HFF-Myc (cell line): ENCODE results near the gene CNNM3.

ENCODE experiments used
- DNase-seq: peaks from one replicate; pipeline ENCODE4 v3.0.0-alpha.2; 2011; ENCODE audit warnings: low read depth; ENCODE audit errors: extremely low read depth
- H3K4me3 ChIP-seq: replicated peaks from 2 replicates; pipeline ENCODE4 v1.5.1; 2011; ENCODE audit warnings: low read depth, mild to moderate bottlenecking, control low read depth, low read length
- CTCF ChIP-seq: IDR thresholded peaks from 2 replicates; pipeline ENCODE4 v1.5.1; 2012; ENCODE audit warnings: mild to moderate bottlenecking, low read depth, low read length, control low read depth; ENCODE audit errors: missing control alignments

Gene CNNM3

GRCh38 chr2:96826546-96827278 is 10.6 kb downstream of the CNNM3 start:
- H3K4me3 ChIP-seq = no peak overlapping the region
- DNase-seq = no peak
- TF ChIP-seq CTCF = no peak

- no peak for DNase-seq
- TF ChIP-seq CTCF = no peak
- H3K4me3 ChIP-seq = no peak overlapping the region
These were observed 12.4 kb downstream of the CNNM3 start for GRCh38 chr2:96828436-96828835.

- no peak for TF ChIP-seq CTCF
- no peak for DNase-seq
- H3K4me3 ChIP-seq = no peak overlapping the region
These were observed 12.8 kb downstream of the CNNM3 start for GRCh38 chr2:96828874-96829273.

- DNase-seq = no peak
- no peak for TF ChIP-seq CTCF
These were observed 14.0 kb downstream of the CNNM3 start for GRCh38 chr2:96830044-96830562.

GRCh38 chr2:96831679-96832078 is 15.6 kb downstream of the CNNM3 start:
- no peak overlapping the region for H3K4me3 ChIP-seq
- no peak for DNase-seq
- TF ChIP-seq CTCF = no peak

More at GRCh38 chr2:96830044-96830562, 14.0 kb downstream of the CNNM3 start:
- H3K4me3 ChIP-seq = no peak overlapping the region

GRCh38 chr2:96832408-96832753 is 16.3 kb downstream of the CNNM3 start:
- no peak overlapping the region for H3K4me3 ChIP-seq
- TF ChIP-seq CTCF = no peak
- no peak for DNase-seq
